Naive thymus-derived CD4-positive, alpha-beta T cell (primary cell): ENCODE results near the gene UGT1A4. TPM values are rescaled to one million over a fixed set of nuclear protein-coding genes. Genes with fewer than 3 reads are reported as not detected.

Experiments used
- ATAC-seq: fragments of 150-1000 bp; cut with Tn5 transposase; 2 replicates; pipeline ENCODE4 v1.10.0; 2021; ENCODE audit warnings: mild to moderate bottlenecking, moderate library complexity
- CTCF ChIA-PET: fragments of 350-600 bp; sonication (Branson Sonifier 250); formaldehyde crosslinking; loops from one replicate; lab custom pipeline; 2021; ENCODE audit warnings: antibody characterized with exemption; lab: Charles Lee
- POLR2A ChIA-PET: fragments of 350-600 bp; sonication (Branson Sonifier 250); formaldehyde crosslinking; loops from one replicate; lab custom pipeline; 2021; ENCODE audit warnings: antibody characterized with exemption, inconsistent platforms; lab: Charles Lee
- DNase-seq, 9 donors: peaks; one replicate each; pipeline versions ENCODE4 v3.0.0 to v3.0.0-alpha.2; 2020 to 2022; ENCODE audit warnings: mixed read lengths in 1 of 9
- H3K27ac ChIP-seq: one replicate; pipeline ENCODE4 v1.7.0; 2013; ENCODE audit warnings: mild to moderate bottlenecking, low read depth, low read length, moderate library complexity
- H3K27me3 ChIP-seq, 2 donors: one replicate each; pipeline ENCODE4 v1.7.0; 2013; ENCODE audit warnings: low read length in 2 of 2, mild to moderate bottlenecking in 2 of 2, moderate library complexity in 2 of 2; ENCODE audit not compliant: control insufficient read depth in 2 of 2, insufficient read depth in 2 of 2
- H3K36me3 ChIP-seq, 3 experiments: 1 replicate in 2 of 3; 2 replicates in 1 of 3; pipeline ENCODE4 v1.7.0; 2013; ENCODE audit warnings: low read length in 3 of 3, mild to moderate bottlenecking in 3 of 3, moderate library complexity in 1 of 3; ENCODE audit not compliant: insufficient read depth in 3 of 3, control insufficient read depth in 2 of 3
- H3K4me1 ChIP-seq, 2 donors: one replicate each; pipeline ENCODE4 v1.7.0; 2013; ENCODE audit warnings: low read length in 2 of 2, mild to moderate bottlenecking in 2 of 2, moderate library complexity in 1 of 2; ENCODE audit not compliant: control insufficient read depth in 2 of 2, insufficient read depth in 2 of 2
- H3K4me3 ChIP-seq: 2 replicates; pipeline ENCODE4 v1.7.0; 2013; ENCODE audit warnings: mild to moderate bottlenecking, low read length
- H3K9me3 ChIP-seq, 3 experiments: 1 replicate in 2 of 3; 2 replicates in 1 of 3; pipeline ENCODE4 v1.7.0; 2013; ENCODE audit warnings: low read length in 3 of 3; ENCODE audit not compliant: control insufficient read depth in 2 of 3
- H3K27ac Mint-ChIP-seq, 9 donors: one replicate each; pipeline ENCODE4 v1.8.0; 2020 to 2022; ENCODE audit warnings: mixed read lengths in 9 of 9, mild to moderate bottlenecking in 8 of 9, moderate library complexity in 5 of 9, inconsistent platforms in 2 of 9
- H3K27me3 Mint-ChIP-seq, 5 donors: one replicate each; pipeline ENCODE4 v1.8.0; 2021 to 2022; ENCODE audit warnings: mixed read lengths in 5 of 5, mild to moderate bottlenecking in 1 of 5
- H3K36me3 Mint-ChIP-seq, 5 donors: one replicate each; pipeline ENCODE4 v1.8.0; 2020 to 2022; ENCODE audit warnings: mixed read lengths in 5 of 5, mild to moderate bottlenecking in 3 of 5, inconsistent platforms in 1 of 5
- H3K4me1 Mint-ChIP-seq, 7 donors: one replicate each; pipeline ENCODE4 v1.8.0; 2020 to 2022; ENCODE audit warnings: mixed read lengths in 7 of 7, mild to moderate bottlenecking in 3 of 7, inconsistent platforms in 1 of 7
- H3K4me3 Mint-ChIP-seq, 10 donors: one replicate each; pipeline ENCODE4 v1.8.0; 2020 to 2022; ENCODE audit warnings: mild to moderate bottlenecking in 10 of 10, mixed read lengths in 10 of 10, moderate library complexity in 6 of 10, inconsistent platforms in 2 of 10
- H3K9me3 Mint-ChIP-seq, 11 donors: one replicate each; pipeline ENCODE4 v1.8.0; 2020 to 2022; ENCODE audit warnings: mixed read lengths in 11 of 11, mild to moderate bottlenecking in 4 of 11, inconsistent platforms in 1 of 11, moderate library complexity in 1 of 11
- intact Hi-C, 2 donors: fragments of 100-400 bp; cut with micrococcal nuclease; formaldehyde crosslinking; loops; one replicate each; pipeline ENCODE4 v1.15.1; 2023
- polyA plus RNA-seq, 2 donors: library from polyadenylated mRNA; unstranded; fragments of 300-500 nt; fragmentation: Illumina TruSeq; gene quantifications; one replicate each; pipeline ENCODE4 v1.2.3, GENCODE V29; 2021
- total RNA-seq, 6 experiments: library from RNA in 5 of 6; stranded (reverse) in 5 of 6; gene quantifications; 1 replicate in 5 of 6; 2 replicates in 1 of 6; pipeline ENCODE4 v1.2.3 and lab custom pipeline; 2021 to 2026

The UGT1A4 gene
- total and polyA plus RNA-seq, 7 experiments from 2014 or later, result not detected

DNA sequence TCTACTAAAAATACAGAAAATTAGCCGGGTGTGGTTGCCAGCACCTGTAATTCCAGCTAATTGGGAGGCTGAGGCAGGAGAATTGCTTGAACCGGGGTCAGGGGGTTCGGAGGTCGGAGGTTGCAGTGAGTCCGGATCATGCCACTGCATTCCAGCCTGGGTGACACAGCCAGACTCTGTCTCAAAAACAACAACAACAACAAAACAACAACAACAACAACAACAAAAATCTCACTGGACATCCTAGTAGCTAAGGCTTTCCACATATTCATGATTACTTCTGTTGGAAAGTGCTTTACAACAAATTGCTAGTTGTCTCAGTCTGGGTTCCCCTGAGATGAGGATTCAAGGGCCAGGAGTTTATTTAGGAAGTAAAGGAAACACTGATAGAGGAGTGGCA, 55.3 kb downstream of the UGT1A4 start:
- POLR2A ChIA-PET, result no interaction called here

DNA sequence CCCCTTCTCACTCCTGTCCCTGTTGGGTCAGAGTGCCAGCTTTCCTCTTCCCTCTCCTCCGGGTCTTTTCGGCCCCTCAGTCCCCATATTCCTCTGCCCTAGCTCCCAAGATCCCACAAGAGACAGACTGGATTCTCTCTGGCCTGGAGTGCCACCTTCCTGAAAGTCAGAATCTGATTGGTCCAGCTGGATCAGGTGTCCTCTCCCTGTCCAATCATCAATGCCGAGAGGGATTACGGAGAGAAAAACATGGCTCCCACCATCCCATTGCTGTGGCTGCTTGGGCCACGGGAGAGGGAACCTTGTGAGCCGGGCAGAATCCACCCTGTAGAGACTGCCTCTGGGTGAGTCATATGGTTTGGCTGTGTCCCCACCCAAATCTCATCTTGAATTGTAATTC, 56.9 kb downstream of the UGT1A4 start:
- Histone ChIP-seq H3K9me3 (no peaks in the 10 kb centered on the region), H3K36me3 (no peaks in the 10 kb centered on the region), H3K4me1 (no peaks in the 10 kb centered on the region), H3K4me3 (no peak overlapping the region), H3K27ac (no peak overlapping the region), H3K27me3 (no peaks in the 10 kb centered on the region)
- H3K27ac Mint-ChIP-seq, result no peak overlapping the region
- H3K27me3 Mint-ChIP-seq, result peaks cover 6 to 40% (median 19%) of the 10 kb centered on the region in 5 donors
- H3K9me3 Mint-ChIP-seq, result peaks cover 0 to 24% (median 12%) of the 10 kb centered on the region in 11 donors
- no peak for ATAC-seq
- no peak for DNase-seq
- no peak overlapping the region for H3K4me3 Mint-ChIP-seq
- H3K36me3 Mint-ChIP-seq, result peaks cover 0 to 6% (median 0%) of the 10 kb centered on the region in 5 donors
- no peaks in the 10 kb centered on the region for H3K4me1 Mint-ChIP-seq
- ChIA-PET CTCF (no interaction called here), POLR2A (no interaction called here)
- intact Hi-C loops, result no loop called here

More for the DNA sequence above, 55.3 kb downstream of the UGT1A4 start:
- Mint-ChIP-seq H3K27me3 (peaks cover 6 to 33% (median 18%) of the 10 kb centered on the region in 5 donors), H3K4me3 (no peak overlapping the region), H3K9me3 (peaks cover 0 to 24% (median 12%) of the 10 kb centered on the region in 11 donors), H3K36me3 (peaks cover 0 to 6% (median 0%) of the 10 kb centered on the region in 5 donors), H3K27ac (no peak overlapping the region), H3K4me1 (no peaks in the 10 kb centered on the region)
- Histone ChIP-seq H3K9me3 (no peaks in the 10 kb centered on the region), H3K4me1 (no peaks in the 10 kb centered on the region), H3K4me3 (no peak overlapping the region), H3K27me3 (no peaks in the 10 kb centered on the region), H3K36me3 (no peaks in the 10 kb centered on the region), H3K27ac (no peak overlapping the region)
- DNase-seq (no peak), ATAC-seq (no peak)
- CTCF ChIA-PET, result no interaction called here
- intact Hi-C loops, result no loop called here

DNA sequence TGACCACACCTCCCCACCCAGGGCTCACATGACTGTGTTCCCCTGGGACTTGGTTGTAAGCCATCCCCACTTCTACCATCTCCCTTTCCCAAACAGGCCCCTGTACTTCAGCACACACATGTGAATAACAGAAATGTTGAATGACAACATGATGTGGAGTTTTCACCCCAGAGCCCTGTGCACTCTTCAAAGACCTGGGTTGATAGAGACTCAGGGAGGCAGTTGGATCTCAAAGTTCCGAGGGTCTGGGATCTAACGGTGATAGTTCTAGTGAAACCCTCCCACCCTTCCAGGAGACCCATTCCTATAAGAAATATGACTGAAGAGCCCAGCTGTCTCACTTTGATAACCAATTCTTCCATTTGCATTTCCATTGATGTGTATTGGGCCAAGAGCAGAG, 59.5 kb downstream of the UGT1A4 start, which contains the start of gene MROH2A:
Gene MROH2A, plus strand, starts transcription at position 301 of the 400 bp plus-strand sequence. CDS start 1,029 bp downstream, outside the sequence.
- Histone ChIP-seq H3K4me3 (no peak within 1 kb of the TSS), H3K27ac (no peak within 1 kb of the TSS), H3K4me1 (no peaks in the 10 kb centered on the region), H3K9me3 (no peaks in the 10 kb centered on the region), H3K36me3 (no peaks in the 10 kb centered on the region), H3K27me3 (no peaks in the 10 kb centered on the region)
- peaks cover 0 to 6% (median 0%) of the 10 kb centered on the region in 5 donors for H3K36me3 Mint-ChIP-seq
- H3K27me3 Mint-ChIP-seq, result peaks cover 12 to 46% (median 33%) of the 10 kb centered on the region in 5 donors
- ChIA-PET POLR2A (no interaction called here), CTCF (no interaction called here)
- H3K27ac Mint-ChIP-seq, result no peak within 1 kb of the TSS
- H3K4me1 Mint-ChIP-seq, result no peaks in the 10 kb centered on the region
- intact Hi-C loops, result no loop called here
- no peak within 1 kb of the TSS for H3K4me3 Mint-ChIP-seq
- peaks cover 0 to 29% (median 13%) of the 10 kb centered on the region in 11 donors for H3K9me3 Mint-ChIP-seq
- ATAC-seq, result no peak
- DNase-seq, result no peak

DNA sequence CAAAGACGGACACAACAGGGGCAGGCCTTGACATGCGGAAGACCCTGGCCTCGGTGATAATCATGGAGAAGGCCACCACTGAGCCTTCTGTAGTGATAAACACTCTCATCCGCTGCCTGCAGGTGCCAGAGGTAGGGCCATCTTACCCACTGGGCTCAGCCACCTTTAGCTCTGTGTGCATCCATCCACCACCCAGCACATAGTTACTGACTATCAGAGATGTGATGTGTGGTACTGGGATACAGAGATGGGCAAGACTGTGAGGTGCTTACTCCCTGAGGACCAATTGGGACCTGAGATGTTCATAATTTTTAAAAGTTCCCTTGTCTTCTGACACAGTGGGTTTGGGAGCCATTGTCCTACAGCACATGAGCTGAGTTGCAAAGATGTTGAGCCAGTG, 61.2 kb downstream of the UGT1A4 start:
- DNase-seq (no peak), ATAC-seq (no peak)
- Mint-ChIP-seq H3K27me3 (peaks cover 12 to 55% (median 36%) of the 10 kb centered on the region in 5 donors), H3K4me3 (no peak overlapping the region), H3K36me3 (peaks cover 0 to 6% (median 0%) of the 10 kb centered on the region in 5 donors), H3K4me1 (no peaks in the 10 kb centered on the region), H3K27ac (no peak overlapping the region), H3K9me3 (peaks cover 0 to 29% (median 13%) of the 10 kb centered on the region in 11 donors)
- H3K27ac ChIP-seq, result no peak overlapping the region
- no peaks in the 10 kb centered on the region for H3K36me3 ChIP-seq
- POLR2A ChIA-PET, result no interaction called here
- CTCF ChIA-PET, result no interaction called here
- no peaks in the 10 kb centered on the region for H3K9me3 ChIP-seq
- no peaks in the 10 kb centered on the region for H3K4me1 ChIP-seq
- H3K4me3 ChIP-seq, result no peak overlapping the region
- H3K27me3 ChIP-seq, result no peaks in the 10 kb centered on the region
- intact Hi-C loops, result no loop called here

DNA sequence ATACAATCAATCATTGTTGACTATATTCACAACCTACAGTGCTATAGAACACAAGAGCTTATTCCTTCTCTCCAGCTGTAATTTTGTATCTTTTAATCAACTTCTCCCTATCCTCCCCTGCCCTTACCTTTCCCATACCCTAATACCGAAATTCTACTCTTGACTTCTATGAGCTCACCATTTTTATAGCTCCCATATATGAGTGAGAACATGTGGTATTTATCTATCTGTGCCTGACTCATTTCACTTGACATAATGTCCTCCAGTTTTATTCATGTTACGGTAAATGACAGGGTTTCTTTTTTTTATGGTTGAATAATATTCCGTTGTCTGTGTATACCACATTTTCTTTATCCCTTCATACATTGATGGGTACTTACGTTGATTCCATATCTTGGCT, 62.2 kb downstream of the UGT1A4 start:
- intact Hi-C loops, result no loop called here
- Histone ChIP-seq H3K27ac (no peak overlapping the region), H3K9me3 (no peaks in the 10 kb centered on the region), H3K4me1 (no peaks in the 10 kb centered on the region), H3K36me3 (no peaks in the 10 kb centered on the region), H3K4me3 (no peak overlapping the region), H3K27me3 (no peaks in the 10 kb centered on the region)
- Mint-ChIP-seq H3K9me3 (peaks cover 0 to 24% (median 10%) of the 10 kb centered on the region in 11 donors), H3K4me3 (no peak overlapping the region), H3K27me3 (peaks cover 12 to 55% (median 39%) of the 10 kb centered on the region in 5 donors), H3K36me3 (peaks cover 0 to 3% (median 0%) of the 10 kb centered on the region in 5 donors), H3K4me1 (no peaks in the 10 kb centered on the region), H3K27ac (no peak overlapping the region)
- ChIA-PET CTCF (no interaction called here), POLR2A (no interaction called here)
- no peak for DNase-seq
- no peak for ATAC-seq

DNA sequence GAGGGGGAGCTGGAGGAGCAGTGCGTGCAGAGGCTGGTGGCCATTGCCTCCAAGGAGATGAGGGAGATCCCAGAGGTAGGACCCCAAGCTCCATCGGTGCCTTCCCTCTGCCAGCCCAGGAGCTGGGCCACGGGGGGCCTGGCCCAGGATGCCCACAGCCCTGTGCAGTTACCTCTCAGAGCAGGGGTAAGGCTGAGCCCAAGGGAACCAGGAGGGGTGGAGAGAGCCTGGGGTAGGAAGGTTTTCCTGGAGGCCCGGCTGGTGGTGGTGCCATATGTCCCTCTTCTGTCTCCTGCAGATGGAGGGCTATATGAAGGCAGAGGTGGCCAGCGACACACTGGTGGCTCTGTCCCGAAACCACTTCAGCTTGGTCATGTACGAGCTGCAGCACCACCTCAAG, 71.0 kb downstream of the UGT1A4 start:
- Histone ChIP-seq H3K27ac (no peak overlapping the region), H3K36me3 (no peaks in the 10 kb centered on the region), H3K4me3 (no peak overlapping the region), H3K27me3 (no peaks in the 10 kb centered on the region), H3K4me1 (no peaks in the 10 kb centered on the region), H3K9me3 (no peaks in the 10 kb centered on the region)
- Mint-ChIP-seq H3K27me3 (peaks cover 0 to 14% (median 5%) of the 10 kb centered on the region in 5 donors), H3K36me3 (no peaks in the 10 kb centered on the region), H3K4me1 (no peaks in the 10 kb centered on the region), H3K27ac (no peak overlapping the region), H3K9me3 (peaks cover 0 to 9% (median 4%) of the 10 kb centered on the region in 11 donors), H3K4me3 (no peak overlapping the region)
- CTCF ChIA-PET, result no interaction called here
- no peak for ATAC-seq
- intact Hi-C loops, result no loop called here
- POLR2A ChIA-PET, result no interaction called here
- no peak for DNase-seq

DNA sequence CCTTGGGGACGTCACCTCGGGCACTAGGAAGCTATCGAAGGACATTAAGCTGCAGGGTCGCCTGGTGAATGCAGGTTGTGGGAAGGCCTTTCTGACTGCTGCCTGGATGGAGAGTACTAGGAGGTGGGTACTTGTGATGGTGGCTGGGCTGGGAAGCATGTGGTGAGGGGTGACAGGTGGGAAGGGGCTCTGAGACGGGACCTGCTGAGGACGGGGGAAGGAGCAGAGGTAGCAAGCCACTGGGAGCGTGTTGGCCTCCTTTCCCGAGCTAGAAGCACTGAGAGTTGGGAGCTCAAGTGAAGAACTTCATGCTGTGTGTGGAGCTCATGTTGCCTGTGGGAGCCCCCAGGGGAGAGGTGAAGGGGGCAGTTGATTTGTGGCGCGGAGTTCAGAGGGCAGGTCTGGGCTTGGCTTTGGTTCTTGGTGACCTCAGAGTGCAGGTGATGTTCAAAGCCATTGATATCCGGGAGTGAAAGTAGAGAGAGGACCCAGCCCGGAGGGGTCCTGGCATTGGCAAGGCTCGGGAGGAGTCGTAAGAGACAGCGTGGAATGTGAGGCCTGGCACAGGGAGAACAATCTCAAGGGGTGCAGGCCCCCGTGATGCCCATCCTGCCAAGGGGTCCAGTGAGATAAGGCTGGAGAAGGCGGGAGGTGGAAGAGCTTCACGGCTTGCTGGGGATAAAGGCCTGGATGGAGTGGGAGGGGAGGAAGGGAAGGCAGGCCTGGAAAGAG, 72.8 kb downstream of the UGT1A4 start:
- H3K27ac ChIP-seq, result no peak overlapping the region
- H3K27ac Mint-ChIP-seq, result no peak overlapping the region
- ATAC-seq (no peak), DNase-seq (no peak)
- intact Hi-C loops, result no loop called here
- H3K4me3 ChIP-seq, result no peak overlapping the region
- H3K4me1 ChIP-seq, result no peaks in the 10 kb centered on the region
- POLR2A ChIA-PET, result no interaction called here
- no peaks in the 10 kb centered on the region for H3K36me3 ChIP-seq
- no peaks in the 10 kb centered on the region for H3K4me1 Mint-ChIP-seq
- H3K27me3 Mint-ChIP-seq, result peaks cover 0 to 4% (median 2%) of the 10 kb centered on the region in 5 donors
- H3K9me3 Mint-ChIP-seq, result peaks cover 0 to 2% (median 1%) of the 10 kb centered on the region in 11 donors
- H3K9me3 ChIP-seq, result no peaks in the 10 kb centered on the region
- H3K27me3 ChIP-seq, result no peaks in the 10 kb centered on the region
- CTCF ChIA-PET, result interaction anchor here (0.9 kb wide), 1 partner anchor 80 kb away, joined by 3 read pairs; no protein-coding TSS in a partner anchor
- no peak overlapping the region for H3K4me3 Mint-ChIP-seq
- H3K36me3 Mint-ChIP-seq, result no peaks in the 10 kb centered on the region
